Measurements from ENCODE around the gene ASIC4.

- no peak for TF ChIP-seq CTCF (IDR thresholded peaks at IDR 0.05; ENCODE audit: insufficient read depth, low read length, poor library complexity, severe bottlenecking)
- TF ChIP-seq EZH2phosphoT487 (conservative IDR thresholded peaks at IDR 0.05; ENCODE audit: low read length) = no peak
Observed at GRCh38 chr2:219557320-219557719, 43.0 kb downstream of the ASIC4 start.
